Mesendoderm (in vitro differentiated cells): Measurements from ENCODE around the gene NEK6.
A peak's percentile ranks its signal among the peaks of the same experiment; 100 is the strongest.

Source experiments
- DNase-seq: peaks from one replicate; pipeline ENCODE4 v3.0.0; 2013
- H2AK5ac ChIP-seq: 2 replicates; pipeline ENCODE4 v1.6.1; 2013; ENCODE audit warnings: low read length, inconsistent platforms
- H2BK120ac ChIP-seq: 2 replicates; pipeline ENCODE4 v1.6.1; 2013; ENCODE audit warnings: low read depth, mild to moderate bottlenecking, low read length, moderate library complexity, mixed read lengths
- H2BK15ac ChIP-seq: replicated peaks from 2 replicates; pipeline ENCODE4 v1.6.1; 2013; ENCODE audit warnings: low read depth, mild to moderate bottlenecking, moderate library complexity
- H2BK5ac ChIP-seq: 2 replicates; pipeline ENCODE4 v1.6.1; 2013; ENCODE audit warnings: low read length, inconsistent platforms
- H3K18ac ChIP-seq: 2 replicates; pipeline ENCODE4 v1.6.1; 2013; ENCODE audit warnings: mild to moderate bottlenecking, low read length, mixed read lengths
- H3K23ac ChIP-seq: one replicate; pipeline ENCODE4 v1.6.1; 2013; ENCODE audit warnings: low read length
- H3K27ac ChIP-seq: 2 replicates; pipeline ENCODE4 v1.5.1; 2013; ENCODE audit warnings: low read depth, mild to moderate bottlenecking, inconsistent platforms, low read length, moderate library complexity
- H3K27me3 ChIP-seq: 2 replicates; pipeline ENCODE4 v1.6.1; 2013; ENCODE audit warnings: low read length, control low read depth, mild to moderate bottlenecking, inconsistent platforms; ENCODE audit not compliant: insufficient read depth, poor library complexity
- H3K36me3 ChIP-seq: 2 replicates; pipeline ENCODE4 v1.6.1; 2013; ENCODE audit warnings: low read length, inconsistent platforms; ENCODE audit not compliant: control insufficient read depth, insufficient read depth
- H3K4ac ChIP-seq: one replicate; pipeline ENCODE4 v1.6.1; 2013; ENCODE audit warnings: low read depth, mild to moderate bottlenecking, low read length, moderate library complexity
- H3K4me1 ChIP-seq: 2 replicates; pipeline ENCODE4 v1.6.1; 2013; ENCODE audit warnings: low read depth, low read length, inconsistent platforms; ENCODE audit not compliant: control insufficient read depth
- H3K4me2 ChIP-seq: 2 replicates; pipeline ENCODE4 v1.6.1; 2013; ENCODE audit warnings: low read length
- H3K4me3 ChIP-seq: 2 replicates; pipeline ENCODE4 v1.5.1; 2013; ENCODE audit warnings: mild to moderate bottlenecking, low read length
- H3K56ac ChIP-seq: one replicate; pipeline ENCODE4 v1.6.1; 2013; ENCODE audit warnings: low read length
- H3K79me1 ChIP-seq: 2 replicates; pipeline ENCODE4 v1.6.1; 2013; ENCODE audit warnings: low read length, inconsistent platforms
- H3K79me2 ChIP-seq: 2 replicates; pipeline ENCODE4 v1.6.1; 2013; ENCODE audit warnings: mild to moderate bottlenecking, low read length; ENCODE audit not compliant: control insufficient read depth, insufficient read depth
- H3K9ac ChIP-seq: 2 replicates; pipeline ENCODE4 v1.6.1; 2013; ENCODE audit warnings: low read length, inconsistent platforms
- H4K5ac ChIP-seq: one replicate; pipeline ENCODE4 v1.6.1; 2013; ENCODE audit warnings: low read length
- H4K8ac ChIP-seq: one replicate; pipeline ENCODE4 v1.6.1; 2013; ENCODE audit warnings: low read depth, mild to moderate bottlenecking, control low read depth, low read length, moderate library complexity
- WGBS: extraction: QIAGEN DNeasy Blood & Tissue Kit; methylation state at CpG from one replicate; pipeline ENCODE4 v1.1.7; 2013; ENCODE audit warnings: low lambda C conversion rate, missing lambda C conversion rate; ENCODE audit not compliant: insufficient coverage; ENCODE audit errors: extremely low coverage; 5-methylcytosine and 5-hydroxymethylcytosine counted together

NEK6 gene

DNA sequence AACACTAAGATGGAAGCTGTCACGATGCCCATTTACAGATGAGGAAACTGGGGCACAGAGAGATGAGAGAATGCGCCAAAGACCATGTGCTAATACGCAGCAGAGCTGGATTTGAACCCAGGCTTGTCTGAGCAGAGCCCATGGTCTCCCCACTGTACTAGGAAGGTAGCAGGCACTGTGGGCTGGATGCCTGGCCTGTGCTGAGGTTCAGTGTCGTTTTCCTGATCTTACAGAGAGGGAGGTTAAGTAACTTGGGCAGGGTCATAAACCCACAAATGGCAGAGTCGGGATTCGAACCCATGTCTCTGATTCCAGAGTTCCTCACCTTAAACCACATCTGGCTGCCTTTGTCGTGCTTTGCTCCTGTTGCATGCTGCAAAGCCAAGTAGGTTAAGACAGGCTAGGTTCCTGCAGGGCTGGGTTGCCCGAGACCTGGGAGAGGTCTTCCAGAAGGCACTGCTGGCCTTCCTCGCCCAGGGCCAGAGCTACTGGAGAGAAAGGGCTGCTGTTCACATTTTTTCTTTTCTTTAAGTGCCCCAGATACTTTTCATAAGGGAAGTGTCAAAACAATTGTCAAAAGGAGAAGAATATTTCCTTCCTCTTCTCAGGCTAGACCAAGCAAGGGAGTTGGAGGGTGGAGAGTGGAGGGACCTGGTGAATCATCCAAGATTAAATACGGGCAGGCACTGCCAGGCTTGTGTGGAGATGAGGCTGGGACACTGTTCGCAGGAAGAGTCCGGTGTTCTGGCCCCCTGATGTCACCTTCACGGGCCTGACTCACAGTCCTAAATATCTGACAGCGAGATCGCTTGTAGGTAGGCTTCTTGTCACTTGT lies 3.2 kb downstream of the NEK6 start:
- Histone ChIP-seq H3K36me3 (no peaks in the 10 kb centered on the region), H3K4me2 (no peak overlapping the region), H3K79me1 (peaks cover 17% of the 10 kb centered on the region), H3K27ac (peak overlapping the region; percentile 10), H2BK120ac (no peak overlapping the region), H3K4ac (no peak overlapping the region), H3K56ac (no peak overlapping the region), H4K5ac (no peak overlapping the region), H4K8ac (no peak overlapping the region), H2BK5ac (no peak overlapping the region), H3K79me2 (peaks cover 19% of the 10 kb centered on the region), H3K23ac (peak overlapping the region; percentile 86), H3K4me3 (no peak overlapping the region), H2BK15ac (no peak overlapping the region), H3K9ac (peak overlapping the region; percentile 23), H2AK5ac (peak overlapping the region; percentile 29), H3K18ac (no peak overlapping the region), H3K4me1 (peaks cover 9% of the 10 kb centered on the region), H3K27me3 (no peaks in the 10 kb centered on the region)
- peak; percentile 52 for DNase-seq
- no CpG with 5 or more reads among the region's 15 CpGs for WGBS

DNA sequence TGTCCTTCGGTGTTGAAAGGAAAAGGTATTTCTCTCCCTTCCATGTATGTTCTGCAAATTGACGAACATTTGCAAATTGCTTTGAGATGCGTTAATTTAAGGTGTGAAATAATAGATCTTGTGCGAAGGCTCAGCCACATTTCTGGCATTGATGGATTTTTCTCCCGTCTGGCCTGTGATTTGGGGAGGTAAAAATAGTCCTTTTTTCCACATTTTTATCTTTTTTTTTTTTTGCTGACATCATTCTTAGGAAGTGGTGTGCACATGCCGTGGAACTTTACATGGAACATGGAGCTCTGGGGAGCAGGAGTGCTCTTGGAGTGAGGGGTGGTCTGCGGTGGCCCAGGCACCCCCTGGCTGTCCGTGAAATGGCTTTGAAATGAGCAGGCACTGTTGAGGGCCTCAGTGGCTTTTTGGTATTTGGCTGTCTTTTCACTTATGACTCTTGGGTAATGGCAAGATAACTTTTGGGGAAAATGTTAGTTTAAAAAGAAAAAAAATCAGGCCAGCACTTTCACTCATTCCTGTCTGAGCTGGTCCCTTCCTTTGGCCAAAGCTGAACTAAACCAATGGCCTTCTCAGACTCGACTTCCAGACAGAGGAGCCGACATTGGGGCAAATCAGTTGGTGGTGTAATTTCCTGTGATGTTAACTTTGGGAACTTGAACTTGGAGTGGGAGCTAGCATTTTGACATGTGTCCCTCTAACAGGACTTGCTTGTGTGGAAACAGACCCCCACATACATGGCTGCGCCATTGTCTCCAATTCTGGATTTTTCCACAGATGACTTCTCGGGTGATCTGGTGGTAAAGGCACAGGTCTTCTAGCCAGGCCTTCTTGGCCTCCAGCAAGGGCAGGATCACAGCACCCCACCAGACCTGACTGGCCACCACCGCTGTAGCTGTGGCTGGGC lies 4.2 kb downstream of the NEK6 start:
- no peak for DNase-seq
- peak overlapping the region; percentile 3 for H2BK15ac ChIP-seq
- H3K4me2 ChIP-seq: no peak overlapping the region
- H3K18ac ChIP-seq: no peak overlapping the region
- no CpG with 5 or more reads among the region's 13 CpGs for WGBS
- H2BK5ac ChIP-seq: no peak overlapping the region
- H3K4me1 ChIP-seq: peaks cover 9% of the 10 kb centered on the region
- H3K56ac ChIP-seq: peak overlapping the region; percentile 54
- no peak overlapping the region for H4K5ac ChIP-seq
- H3K27me3 ChIP-seq: no peaks in the 10 kb centered on the region
- no peak overlapping the region for H3K23ac ChIP-seq
- H3K79me2 ChIP-seq: peaks cover 19% of the 10 kb centered on the region
- H2AK5ac ChIP-seq: no peak overlapping the region
- H3K79me1 ChIP-seq: peaks cover 19% of the 10 kb centered on the region
- peak overlapping the region; percentile 18 for H3K27ac ChIP-seq
- H3K36me3 ChIP-seq: no peaks in the 10 kb centered on the region
- no peak overlapping the region for H3K9ac ChIP-seq
- no peak overlapping the region for H3K4ac ChIP-seq
- H4K8ac ChIP-seq: no peak overlapping the region
- H3K4me3 ChIP-seq: no peak overlapping the region
- H2BK120ac ChIP-seq: no peak overlapping the region

DNA sequence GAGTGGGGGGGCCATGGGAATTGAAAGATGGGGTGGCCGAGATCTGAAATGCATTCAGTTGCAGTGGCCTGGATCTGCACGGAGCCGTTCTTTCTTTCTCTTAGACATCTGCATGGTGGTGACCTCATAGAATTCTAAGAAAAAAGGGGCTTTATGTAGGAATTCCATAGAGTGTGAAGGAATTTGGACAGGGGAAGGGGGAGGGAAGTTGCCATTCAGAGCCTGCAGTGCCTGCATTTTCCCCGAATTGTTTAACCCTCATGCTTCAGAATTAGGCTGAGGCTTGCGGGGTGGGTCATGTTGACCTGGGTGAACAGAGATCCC lies 4.9 kb downstream of the NEK6 start:
- Histone ChIP-seq H3K4me1 (peaks cover 9% of the 10 kb centered on the region), H3K27ac (peak overlapping the region; percentile 18)
- no CpG with 5 or more reads among the region's 5 CpGs for WGBS

DNA sequence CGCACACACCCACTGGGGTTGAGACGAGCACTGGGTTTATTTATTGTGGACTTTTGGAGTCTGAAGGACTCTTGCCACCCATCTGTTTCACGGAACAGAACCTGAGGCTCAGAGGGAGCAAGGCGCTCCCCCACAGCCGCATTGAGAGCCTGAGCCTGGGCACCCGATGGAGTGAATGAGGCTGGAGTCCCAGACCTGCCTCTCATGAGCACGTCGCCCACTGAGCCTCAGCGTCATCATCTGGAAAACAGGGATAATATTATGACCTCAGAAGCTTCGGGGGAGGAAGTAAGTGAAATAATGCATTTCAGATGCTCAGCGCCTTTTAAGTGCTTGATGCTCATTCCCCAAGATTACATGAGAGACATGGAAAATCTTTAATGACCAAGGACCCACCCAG lies 5.5 kb downstream of the NEK6 start:
- Histone ChIP-seq H4K5ac (no peak overlapping the region), H3K9ac (no peak overlapping the region), H2BK15ac (no peak overlapping the region), H3K36me3 (no peaks in the 10 kb centered on the region), H2BK120ac (no peak overlapping the region), H3K4me2 (no peak overlapping the region), H3K79me1 (peaks cover 24% of the 10 kb centered on the region), H3K79me2 (peaks cover 23% of the 10 kb centered on the region), H2BK5ac (no peak overlapping the region), H3K4me1 (peaks cover 9% of the 10 kb centered on the region), H3K56ac (no peak overlapping the region), H3K27me3 (no peaks in the 10 kb centered on the region), H3K23ac (no peak overlapping the region), H4K8ac (no peak overlapping the region), H3K4me3 (no peak overlapping the region), H2AK5ac (no peak overlapping the region), H3K27ac (no peak overlapping the region), H3K4ac (no peak overlapping the region), H3K18ac (no peak overlapping the region)
- no CpG with 5 or more reads among the region's 11 CpGs for WGBS
- no peak for DNase-seq

More for the DNA sequence above, 4.9 kb downstream of the NEK6 start:
- no peak overlapping the region for H3K4ac ChIP-seq
- H3K9ac ChIP-seq: no peak overlapping the region
- H4K8ac ChIP-seq: no peak overlapping the region
- H3K18ac ChIP-seq: no peak overlapping the region
- H3K4me2 ChIP-seq: no peak overlapping the region
- H3K79me1 ChIP-seq: peaks cover 19% of the 10 kb centered on the region
- H3K79me2 ChIP-seq: peaks cover 21% of the 10 kb centered on the region
- no peak overlapping the region for H4K5ac ChIP-seq
- H2BK15ac ChIP-seq: peak overlapping the region; percentile 3
- peak; percentile 72 for DNase-seq
- no peaks in the 10 kb centered on the region for H3K36me3 ChIP-seq
- no peak overlapping the region for H3K56ac ChIP-seq
- no peak overlapping the region for H3K23ac ChIP-seq
- H2AK5ac ChIP-seq: no peak overlapping the region
- H2BK5ac ChIP-seq: no peak overlapping the region
- no peak overlapping the region for H3K4me3 ChIP-seq
- H3K27me3 ChIP-seq: no peaks in the 10 kb centered on the region
- H2BK120ac ChIP-seq: no peak overlapping the region

DNA sequence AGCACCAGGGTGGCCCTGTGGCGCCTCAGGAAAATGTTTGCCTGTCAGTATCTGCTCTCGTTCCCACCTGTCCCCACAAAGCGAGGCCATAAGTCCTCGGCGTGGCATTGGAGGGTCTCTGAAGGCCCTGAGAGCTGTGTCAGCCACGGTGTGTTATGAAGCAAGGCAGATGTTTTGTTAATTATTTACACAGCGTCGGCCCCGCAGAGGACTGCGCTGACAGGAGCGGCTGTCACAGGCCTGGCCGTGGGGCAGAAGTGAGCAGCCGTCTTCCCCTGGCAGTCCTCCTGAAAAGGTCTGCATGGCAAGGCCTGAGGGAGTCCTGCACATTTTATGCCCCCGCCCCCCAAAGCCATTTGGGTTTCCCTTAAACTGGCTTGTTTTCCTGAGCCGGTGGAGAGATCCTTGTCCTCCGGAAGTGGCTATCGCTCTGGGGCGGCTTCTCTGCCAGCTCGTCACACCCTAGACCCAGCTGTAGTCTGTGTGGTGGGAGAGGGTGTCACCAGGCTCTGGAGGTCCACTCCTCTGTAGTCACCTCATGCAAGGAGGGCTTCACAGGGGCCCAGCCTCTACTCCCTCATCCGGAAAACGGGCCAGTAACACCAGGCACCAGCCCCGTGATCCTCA lies 6.2 kb downstream of the NEK6 start:
- Histone ChIP-seq H2BK15ac (no peak overlapping the region), H3K36me3 (no peaks in the 10 kb centered on the region), H3K18ac (no peak overlapping the region), H3K79me2 (peaks cover 21% of the 10 kb centered on the region), H3K27me3 (no peaks in the 10 kb centered on the region), H3K4me1 (peaks cover 9% of the 10 kb centered on the region), H2BK5ac (no peak overlapping the region), H2AK5ac (no peak overlapping the region), H3K27ac (no peak overlapping the region), H4K5ac (no peak overlapping the region), H3K4me3 (no peak overlapping the region), H3K4me2 (no peak overlapping the region), H3K79me1 (peaks cover 22% of the 10 kb centered on the region), H4K8ac (no peak overlapping the region), H3K9ac (no peak overlapping the region), H3K56ac (no peak overlapping the region), H3K4ac (no peak overlapping the region), H3K23ac (peak overlapping the region; percentile 70), H2BK120ac (no peak overlapping the region)
- DNase-seq: no peak
- no CpG with 5 or more reads among the region's 22 CpGs for WGBS
